ENCODE data around the gene MET.

GRCh38 chr7:116797612-116798011, 125.6 kb downstream of the MET start:
- no peak for TF ChIP-seq CTCF (IDR thresholded peaks at IDR 0.05; ENCODE audit: low read depth, low read length, missing input control)
- TF ChIP-seq SP1 (IDR thresholded peaks at IDR 0.05), result no peak
- no peak for TF ChIP-seq RXRA (IDR thresholded peaks at IDR 0.05)
- TF ChIP-seq RAD21 (IDR thresholded peaks at IDR 0.05), result no peak
